GM21390 (cell line): ENCODE measurements around the gene GOLPH3.
"Not testable (repeated sequence)": the region's sequence is repeated elsewhere in the genome, so short reads cannot be mapped to it uniquely, and the experiment has no call there.

Experiments used
- ATAC-seq: cut with Tn5 transposase; IDR thresholded peaks from one replicate; pipeline ENCODE4 v1.9.1; 2021; ENCODE audit not compliant: unreplicated experiment

GOLPH3 gene

GRCh38 chr5:32100691-32101302, 73.3 kb downstream of the GOLPH3 start:
- no peak for ATAC-seq

- no peak for ATAC-seq
Measured at GRCh38 chr5:32100230-32100629, 73.9 kb downstream of the GOLPH3 start.

GRCh38 chr5:32099486-32100035, 74.6 kb downstream of the GOLPH3 start:
- no peak for ATAC-seq

- no peak for ATAC-seq
Measured at GRCh38 chr5:32098890-32099310, 75.2 kb downstream of the GOLPH3 start.

- ATAC-seq: no peak
Measured at GRCh38 chr5:32098291-32098690, 75.8 kb downstream of the GOLPH3 start.

- ATAC-seq: no peak
Measured at GRCh38 chr5:32096891-32097595, 77.1 kb downstream of the GOLPH3 start.

GRCh38 chr5:32095261-32095671, 78.9 kb downstream of the GOLPH3 start:
- no peak for ATAC-seq

- ATAC-seq: no peak
Measured at GRCh38 chr5:32094691-32095090, 79.4 kb downstream of the GOLPH3 start.

- peak; percentile 95 for ATAC-seq
Measured at GRCh38 chr5:32092938-32093812, 80.9 kb downstream of the GOLPH3 start.

GRCh38 chr5:32090755-32091128, 83.4 kb downstream of the GOLPH3 start:
- no peak for ATAC-seq

- no peak for ATAC-seq
Measured at GRCh38 chr5:32090026-32090754, 83.9 kb downstream of the GOLPH3 start.

- no peak for ATAC-seq
Measured at GRCh38 chr5:32089146-32090000, 84.7 kb downstream of the GOLPH3 start.

- ATAC-seq: no peak
Measured at GRCh38 chr5:32088214-32088613, 85.9 kb downstream of the GOLPH3 start.

GRCh38 chr5:32087086-32088082, 86.7 kb downstream of the GOLPH3 start:
- no peak for ATAC-seq

- ATAC-seq: no peak
Measured at GRCh38 chr5:32083981-32084430, 90.1 kb downstream of the GOLPH3 start.

- ATAC-seq: no peak
Measured at GRCh38 chr5:32082701-32083100, 91.4 kb downstream of the GOLPH3 start.

GRCh38 chr5:32080565-32080964, 93.6 kb downstream of the GOLPH3 start:
- ATAC-seq: not testable (repeated sequence)

- not testable (repeated sequence) for ATAC-seq
Measured at GRCh38 chr5:32078855-32079254, 95.3 kb downstream of the GOLPH3 start.
